Measurements from ENCODE around the gene CDK5RAP3.

DNA sequence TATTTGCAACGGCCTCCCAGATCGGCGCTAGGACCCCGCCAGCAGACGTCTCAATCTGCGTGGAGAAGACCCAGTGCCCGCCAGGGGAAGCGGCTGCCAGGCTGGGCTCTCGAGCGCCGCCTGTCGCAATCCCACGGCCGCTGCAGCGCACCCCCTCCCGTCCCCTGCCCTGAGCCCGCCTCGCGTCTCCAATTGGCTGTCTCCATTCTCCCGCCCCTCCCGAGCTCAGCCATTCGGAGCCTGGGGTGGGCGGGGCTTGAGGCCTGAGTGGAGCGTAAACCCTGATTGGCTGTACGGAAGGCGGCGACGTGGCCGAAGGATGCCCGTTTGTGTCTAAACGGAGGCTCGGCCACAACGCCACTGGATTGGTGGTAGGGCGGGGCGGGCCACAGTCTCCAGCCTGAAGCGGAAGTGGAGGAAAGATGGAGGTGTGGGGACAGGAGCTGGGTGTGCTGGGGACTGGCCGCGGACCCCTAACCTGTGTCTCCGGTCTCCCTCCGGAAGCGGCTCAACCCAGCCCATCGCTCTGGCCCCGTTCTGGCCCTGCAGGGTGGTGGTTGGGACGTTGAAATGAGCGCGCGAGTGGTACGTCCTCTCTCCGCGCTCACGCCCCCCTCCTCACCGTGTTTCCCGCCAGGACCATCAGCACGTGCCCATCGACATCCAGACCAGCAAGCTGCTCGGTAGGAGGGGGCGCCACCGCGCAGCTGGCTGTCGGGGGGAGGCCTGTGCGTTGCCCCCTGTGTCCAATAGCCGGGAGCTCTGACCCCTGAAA lies at the start of gene CDK5RAP3:
- TF ChIP-seq, protein P1, sequence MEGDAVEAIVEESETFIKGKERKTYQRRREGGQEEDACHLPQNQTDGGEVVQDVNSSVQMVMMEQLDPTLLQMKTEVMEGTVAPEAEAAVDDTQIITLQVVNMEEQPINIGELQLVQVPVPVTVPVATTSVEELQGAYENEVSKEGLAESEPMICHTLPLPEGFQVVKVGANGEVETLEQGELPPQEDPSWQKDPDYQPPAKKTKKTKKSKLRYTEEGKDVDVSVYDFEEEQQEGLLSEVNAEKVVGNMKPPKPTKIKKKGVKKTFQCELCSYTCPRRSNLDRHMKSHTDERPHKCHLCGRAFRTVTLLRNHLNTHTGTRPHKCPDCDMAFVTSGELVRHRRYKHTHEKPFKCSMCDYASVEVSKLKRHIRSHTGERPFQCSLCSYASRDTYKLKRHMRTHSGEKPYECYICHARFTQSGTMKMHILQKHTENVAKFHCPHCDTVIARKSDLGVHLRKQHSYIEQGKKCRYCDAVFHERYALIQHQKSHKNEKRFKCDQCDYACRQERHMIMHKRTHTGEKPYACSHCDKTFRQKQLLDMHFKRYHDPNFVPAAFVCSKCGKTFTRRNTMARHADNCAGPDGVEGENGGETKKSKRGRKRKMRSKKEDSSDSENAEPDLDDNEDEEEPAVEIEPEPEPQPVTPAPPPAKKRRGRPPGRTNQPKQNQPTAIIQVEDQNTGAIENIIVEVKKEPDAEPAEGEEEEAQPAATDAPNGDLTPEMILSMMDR (IDR thresholded peaks at IDR 0.05; ENCODE audit: poor library complexity, severe bottlenecking), result peak; percentile 100
- TF ChIP-seq, protein P2, sequence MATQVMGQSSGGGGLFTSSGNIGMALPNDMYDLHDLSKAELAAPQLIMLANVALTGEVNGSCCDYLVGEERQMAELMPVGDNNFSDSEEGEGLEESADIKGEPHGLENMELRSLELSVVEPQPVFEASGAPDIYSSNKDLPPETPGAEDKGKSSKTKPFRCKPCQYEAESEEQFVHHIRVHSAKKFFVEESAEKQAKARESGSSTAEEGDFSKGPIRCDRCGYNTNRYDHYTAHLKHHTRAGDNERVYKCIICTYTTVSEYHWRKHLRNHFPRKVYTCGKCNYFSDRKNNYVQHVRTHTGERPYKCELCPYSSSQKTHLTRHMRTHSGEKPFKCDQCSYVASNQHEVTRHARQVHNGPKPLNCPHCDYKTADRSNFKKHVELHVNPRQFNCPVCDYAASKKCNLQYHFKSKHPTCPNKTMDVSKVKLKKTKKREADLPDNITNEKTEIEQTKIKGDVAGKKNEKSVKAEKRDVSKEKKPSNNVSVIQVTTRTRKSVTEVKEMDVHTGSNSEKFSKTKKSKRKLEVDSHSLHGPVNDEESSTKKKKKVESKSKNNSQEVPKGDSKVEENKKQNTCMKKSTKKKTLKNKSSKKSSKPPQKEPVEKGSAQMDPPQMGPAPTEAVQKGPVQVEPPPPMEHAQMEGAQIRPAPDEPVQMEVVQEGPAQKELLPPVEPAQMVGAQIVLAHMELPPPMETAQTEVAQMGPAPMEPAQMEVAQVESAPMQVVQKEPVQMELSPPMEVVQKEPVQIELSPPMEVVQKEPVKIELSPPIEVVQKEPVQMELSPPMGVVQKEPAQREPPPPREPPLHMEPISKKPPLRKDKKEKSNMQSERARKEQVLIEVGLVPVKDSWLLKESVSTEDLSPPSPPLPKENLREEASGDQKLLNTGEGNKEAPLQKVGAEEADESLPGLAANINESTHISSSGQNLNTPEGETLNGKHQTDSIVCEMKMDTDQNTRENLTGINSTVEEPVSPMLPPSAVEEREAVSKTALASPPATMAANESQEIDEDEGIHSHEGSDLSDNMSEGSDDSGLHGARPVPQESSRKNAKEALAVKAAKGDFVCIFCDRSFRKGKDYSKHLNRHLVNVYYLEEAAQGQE (IDR thresholded peaks at IDR 0.05; ENCODE audit: borderline replicate concordance), result peak; percentile 42
- TF ChIP-seq RAD21 (conservative IDR thresholded peaks at IDR 0.05) (peak; percentile 83), POLR2AphosphoS5 (IDR thresholded peaks at IDR 0.05) (peak; percentile 79)
